MCF 10A (cell line): ENCODE results near the gene CARD11. TPM values are rescaled to one million over a fixed set of nuclear protein-coding genes. Genes with fewer than 3 reads are reported as not detected.

Experiments
- BruUV-seq: library from RNA; stranded (reverse); fragments of 400-500 nt; replicated peaks from 2 replicates; lab custom pipeline; 2021; lab: Mats Ljungman, UMichigan
- CTCF ChIA-PET: fragments of 300-600 bp; sonication (Branson Sonifier 250); formaldehyde crosslinking; extraction: SDS; loops from one replicate; lab custom pipeline; 2021; ENCODE audit warnings: antibody characterized with exemption, inconsistent platforms; lab: Yijun Ruan, JAX
- POLR2A ChIA-PET: fragments of 300-600, 350-650 bp; sonication (Branson Sonifier 250); formaldehyde crosslinking; extraction: SDS; loops from one replicate; lab custom pipeline; 2020; ENCODE audit warnings: antibody characterized with exemption, inconsistent platforms; lab: Yijun Ruan, JAX
- DNase-seq: peaks from one replicate; pipeline ENCODE4 v3.0.0-alpha.2; 2018; ENCODE audit not compliant: unreplicated experiment
- H3K27ac Mint-ChIP-seq: one replicate; pipeline ENCODE4 v1.8.0; 2022; ENCODE audit warnings: mild to moderate bottlenecking, low read depth, mixed read lengths; ENCODE audit not compliant: unreplicated experiment
- H3K27me3 Mint-ChIP-seq: one replicate; pipeline ENCODE4 v1.8.0; 2022; ENCODE audit warnings: mixed read lengths; ENCODE audit not compliant: insufficient read depth, unreplicated experiment
- H3K36me3 Mint-ChIP-seq: one replicate; pipeline ENCODE4 v1.8.0; 2022; ENCODE audit warnings: mild to moderate bottlenecking, moderate library complexity, mixed read lengths; ENCODE audit not compliant: insufficient read depth, unreplicated experiment
- H3K4me1 Mint-ChIP-seq: one replicate; pipeline ENCODE4 v1.8.0; 2022; ENCODE audit warnings: mixed read lengths; ENCODE audit not compliant: insufficient read depth, unreplicated experiment
- H3K4me3 Mint-ChIP-seq: one replicate; pipeline ENCODE4 v1.8.0; 2022; ENCODE audit warnings: mild to moderate bottlenecking, moderate library complexity, mixed read lengths; ENCODE audit not compliant: unreplicated experiment
- H3K9me3 Mint-ChIP-seq: one replicate; pipeline ENCODE4 v1.8.0; 2022; ENCODE audit warnings: mixed read lengths; ENCODE audit not compliant: unreplicated experiment
- CTCF ChIP-seq: fragments of 200-600 bp; IDR thresholded peaks from one replicate; pipeline ENCODE4 v1.8.0; 2022; ENCODE audit warnings: antibody characterized with exemption, mild to moderate bottlenecking; ENCODE audit not compliant: unreplicated experiment
- intact Hi-C: fragments of 100-400 bp; cut with micrococcal nuclease; formaldehyde crosslinking; loops from 2 replicates; pipeline ENCODE4 v1.14.1; 2022
- total RNA-seq: library from RNA; stranded (reverse); gene quantifications from 2 replicates; pipeline ENCODE4 v1.2.3, GENCODE V29; 2022

Gene CARD11
- total RNA-seq, 1 experiment from 2014 or later: not detected

GRCh38 chr7:3075441-3075840 is 31.8 kb upstream of the CARD11 start:
- no TSS peak for BruUV-seq
- H3K36me3 Mint-ChIP-seq: no peaks in the 10 kb centered on the region
- no peak overlapping the region for H3K27ac Mint-ChIP-seq
- H3K4me3 Mint-ChIP-seq: no peak overlapping the region
- peaks cover 9% of the 10 kb centered on the region for H3K9me3 Mint-ChIP-seq
- ChIA-PET POLR2A (no interaction called here), CTCF (interaction anchor here (0.9 kb wide), 1 partner anchor 15 kb away, joined by 4 read pairs; no protein-coding TSS in a partner anchor)
- TF ChIP-seq CTCF: no peak
- intact Hi-C loops: no loop called here
- DNase-seq: no peak
- H3K27me3 Mint-ChIP-seq: no peaks in the 10 kb centered on the region
- no peaks in the 10 kb centered on the region for H3K4me1 Mint-ChIP-seq

DNA sequence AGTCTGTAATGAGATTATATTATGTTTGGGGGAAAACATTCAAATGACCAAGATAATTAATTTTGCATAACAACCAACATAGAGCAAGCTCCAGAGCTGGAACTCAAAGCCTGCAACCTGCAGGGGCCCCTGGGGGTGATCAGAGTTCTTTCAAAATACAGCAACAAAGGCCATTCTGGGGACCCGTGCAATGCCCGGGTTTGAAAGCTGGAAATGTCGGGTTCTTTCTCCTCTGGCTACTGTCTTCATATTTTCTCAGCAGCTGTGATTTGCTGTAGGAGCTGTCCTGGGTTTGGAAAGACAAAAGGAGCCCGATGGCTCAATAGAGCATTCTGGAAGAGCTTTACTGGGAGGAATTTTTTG is 30.8 kb upstream of the CARD11 start:
- H3K27me3 Mint-ChIP-seq: no peaks in the 10 kb centered on the region
- no peak for DNase-seq
- no peak overlapping the region for H3K4me3 Mint-ChIP-seq
- H3K4me1 Mint-ChIP-seq: no peaks in the 10 kb centered on the region
- no peaks in the 10 kb centered on the region for H3K36me3 Mint-ChIP-seq
- no peak for TF ChIP-seq CTCF
- intact Hi-C loops: no loop called here
- H3K27ac Mint-ChIP-seq: no peak overlapping the region
- H3K9me3 Mint-ChIP-seq: peaks cover 9% of the 10 kb centered on the region
- no TSS peak for BruUV-seq
- ChIA-PET CTCF (interaction anchor here (0.6 to 0.7 kb wide), 3 partner anchors 602 to 1454 kb away, joined by 3 to 4 read pairs (median 3); no protein-coding TSS in a partner anchor), POLR2A (no interaction called here)

DNA sequence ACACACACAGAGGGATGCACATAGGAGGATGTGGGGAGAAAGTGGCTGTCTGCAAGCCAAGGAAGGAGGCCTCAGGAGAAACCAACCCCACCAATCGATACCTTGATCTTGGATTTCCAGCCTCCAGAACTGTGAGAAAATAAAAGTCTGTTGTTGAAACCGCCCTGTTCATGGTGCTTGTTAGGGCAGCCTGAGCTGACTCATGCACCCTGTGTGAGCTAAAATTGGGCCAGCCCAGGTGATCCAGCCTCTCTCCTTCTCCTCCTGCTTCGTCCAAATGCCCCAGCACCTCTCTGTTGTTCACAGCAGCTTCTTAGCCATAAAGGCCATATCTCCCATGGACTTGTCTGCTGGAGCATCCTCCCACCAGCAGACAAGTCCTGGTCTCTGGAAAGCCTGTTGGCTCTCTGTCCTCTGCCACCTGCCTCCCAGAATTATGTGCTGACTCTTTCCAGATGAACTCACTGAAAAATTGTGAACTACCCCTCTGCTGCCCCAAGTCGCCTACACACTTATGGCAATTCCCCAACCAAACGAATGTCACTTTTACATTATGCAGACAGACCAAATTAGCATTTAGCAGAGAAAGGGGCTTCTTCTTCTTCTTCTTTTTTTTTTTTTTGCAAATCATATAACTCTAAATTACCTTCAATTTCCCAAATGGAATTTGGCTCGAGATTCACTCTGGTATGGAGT is 30.2 kb upstream of the CARD11 start:
- H3K4me1 Mint-ChIP-seq: no peaks in the 10 kb centered on the region
- H3K27me3 Mint-ChIP-seq: no peaks in the 10 kb centered on the region
- no peak overlapping the region for H3K27ac Mint-ChIP-seq
- CTCF ChIA-PET: interaction anchor here (0.7 kb wide), 2 partner anchors 602 to 795 kb away, joined by 3 to 4 read pairs; no protein-coding TSS in a partner anchor
- intact Hi-C loops: no loop called here
- no peak for TF ChIP-seq CTCF
- no TSS peak for BruUV-seq
- DNase-seq: no peak
- H3K36me3 Mint-ChIP-seq: no peaks in the 10 kb centered on the region
- no peak overlapping the region for H3K4me3 Mint-ChIP-seq
- peaks cover 9% of the 10 kb centered on the region for H3K9me3 Mint-ChIP-seq
- POLR2A ChIA-PET: no interaction called here

- H3K4me3 Mint-ChIP-seq: no peak overlapping the region
- peaks cover 11% of the 10 kb centered on the region for H3K27me3 Mint-ChIP-seq
- H3K4me1 Mint-ChIP-seq: no peaks in the 10 kb centered on the region
- H3K9me3 Mint-ChIP-seq: peaks cover 9% of the 10 kb centered on the region
- H3K27ac Mint-ChIP-seq: no peak overlapping the region
- no TSS peak for BruUV-seq
- H3K36me3 Mint-ChIP-seq: no peaks in the 10 kb centered on the region
- intact Hi-C loops: no loop called here
- DNase-seq: no peak
- CTCF ChIA-PET: no interaction called here
- no peak for TF ChIP-seq CTCF
- POLR2A ChIA-PET: interaction anchor here (0.7 kb wide), 1 partner anchor 31 kb away, joined by 3 read pairs; no protein-coding TSS in a partner anchor
These were observed 27.2 kb upstream of the CARD11 start for GRCh38 chr7:3070908-3071307.
